ENCODE measurements around the gene MCOLN3.

Gene MCOLN3, protein sequence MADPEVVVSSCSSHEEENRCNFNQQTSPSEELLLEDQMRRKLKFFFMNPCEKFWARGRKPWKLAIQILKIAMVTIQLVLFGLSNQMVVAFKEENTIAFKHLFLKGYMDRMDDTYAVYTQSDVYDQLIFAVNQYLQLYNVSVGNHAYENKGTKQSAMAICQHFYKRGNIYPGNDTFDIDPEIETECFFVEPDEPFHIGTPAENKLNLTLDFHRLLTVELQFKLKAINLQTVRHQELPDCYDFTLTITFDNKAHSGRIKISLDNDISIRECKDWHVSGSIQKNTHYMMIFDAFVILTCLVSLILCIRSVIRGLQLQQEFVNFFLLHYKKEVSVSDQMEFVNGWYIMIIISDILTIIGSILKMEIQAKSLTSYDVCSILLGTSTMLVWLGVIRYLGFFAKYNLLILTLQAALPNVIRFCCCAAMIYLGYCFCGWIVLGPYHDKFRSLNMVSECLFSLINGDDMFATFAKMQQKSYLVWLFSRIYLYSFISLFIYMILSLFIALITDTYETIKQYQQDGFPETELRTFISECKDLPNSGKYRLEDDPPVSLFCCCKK

DNA sequence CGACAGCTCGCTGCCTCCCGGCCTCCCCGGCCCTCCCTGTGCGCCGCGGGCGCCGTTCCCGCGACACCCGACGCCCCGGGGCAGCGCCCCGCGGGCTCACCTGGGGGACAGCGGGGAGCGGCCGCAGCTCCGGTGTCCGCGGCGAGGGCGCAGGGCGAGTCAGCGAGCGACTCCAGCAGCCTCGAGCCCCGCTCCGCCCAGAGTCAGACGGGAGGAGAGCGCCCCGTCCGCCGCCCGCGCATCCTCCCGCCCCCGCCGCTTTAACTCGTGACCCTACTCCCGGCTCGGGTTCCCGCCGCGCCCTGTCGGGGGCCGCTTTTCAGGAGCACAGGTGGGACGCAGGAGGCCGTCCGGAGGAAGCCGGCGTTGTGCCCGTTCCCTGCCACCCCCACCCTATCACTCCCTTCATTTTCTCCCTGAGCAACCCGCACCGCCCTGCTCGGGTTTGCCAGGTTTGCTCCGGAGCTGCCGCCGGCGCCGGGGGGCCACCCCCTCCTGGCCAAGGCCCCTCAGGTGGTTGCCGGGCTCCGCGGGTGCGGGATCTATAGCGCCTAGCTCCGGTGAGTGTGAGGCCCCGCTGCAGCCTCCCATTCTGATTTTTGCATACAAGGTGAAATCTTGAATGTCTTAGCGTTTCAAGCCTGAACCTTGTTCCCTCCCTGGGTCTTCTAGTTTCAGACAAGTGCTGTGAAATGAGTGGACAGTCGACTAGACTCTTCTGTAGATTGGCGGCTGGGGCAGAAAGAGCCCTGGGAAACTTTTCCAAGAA is at the start of gene MCOLN3:
TSS of gene MCOLN3 (minus strand) at position 205 of the 769 bp plus-strand sequence. CDS start 3,140 bp downstream, outside the sequence.
- no peak for DNase-seq (ENCODE audit: low read depth)

DNA sequence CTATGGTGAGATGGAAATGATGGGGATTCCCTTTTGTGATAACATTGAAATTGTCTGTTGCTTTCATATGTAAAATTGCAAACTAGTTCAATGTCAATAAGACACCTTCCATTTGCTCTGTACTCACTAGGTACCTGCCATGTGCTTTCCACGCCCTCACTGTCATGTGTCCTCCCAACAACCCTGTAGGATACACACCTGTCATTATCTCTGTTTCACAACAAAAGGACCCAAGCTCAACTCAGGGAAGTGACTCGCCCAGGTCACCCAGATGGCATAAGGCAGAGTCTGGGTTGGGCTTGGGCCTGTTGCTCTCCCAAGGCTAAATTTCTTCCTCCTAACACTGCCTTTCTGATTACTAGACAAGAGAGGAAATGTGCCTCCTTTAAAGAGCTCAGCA is 45.3 kb upstream of the MCOLN3 start:
- no peak for DNase-seq (ENCODE audit: low read depth)

DNA sequence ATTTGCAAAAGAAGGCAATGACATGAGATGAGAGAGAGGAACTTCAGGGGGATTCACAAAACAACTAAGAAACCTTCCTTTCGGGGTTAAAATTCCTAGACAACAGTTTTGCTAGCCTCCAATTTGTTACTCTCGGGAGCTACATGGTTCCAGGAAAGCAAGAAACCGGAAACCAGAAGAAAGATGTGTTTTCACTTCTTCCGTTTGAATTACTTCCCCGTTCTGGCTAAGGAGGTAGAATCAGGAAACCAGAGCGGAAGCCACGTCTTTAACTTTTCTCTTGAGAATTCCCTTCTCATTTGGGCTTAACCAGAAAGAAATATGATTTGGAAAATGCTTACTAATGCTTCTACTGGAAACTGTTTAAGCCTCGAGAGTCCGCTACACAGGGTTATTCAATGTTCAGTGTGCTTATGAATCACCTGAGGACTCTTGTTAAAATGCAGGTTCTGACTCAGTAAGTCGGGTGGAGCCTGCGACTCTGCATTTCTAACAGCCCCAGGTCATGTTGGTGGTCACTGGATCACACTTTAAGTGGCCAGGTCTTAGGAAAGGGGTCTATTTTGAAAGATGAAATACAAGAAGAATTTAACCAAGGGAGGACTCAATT is 43.5 kb upstream of the MCOLN3 start:
- no peak for DNase-seq (ENCODE audit: low read depth)

DNA sequence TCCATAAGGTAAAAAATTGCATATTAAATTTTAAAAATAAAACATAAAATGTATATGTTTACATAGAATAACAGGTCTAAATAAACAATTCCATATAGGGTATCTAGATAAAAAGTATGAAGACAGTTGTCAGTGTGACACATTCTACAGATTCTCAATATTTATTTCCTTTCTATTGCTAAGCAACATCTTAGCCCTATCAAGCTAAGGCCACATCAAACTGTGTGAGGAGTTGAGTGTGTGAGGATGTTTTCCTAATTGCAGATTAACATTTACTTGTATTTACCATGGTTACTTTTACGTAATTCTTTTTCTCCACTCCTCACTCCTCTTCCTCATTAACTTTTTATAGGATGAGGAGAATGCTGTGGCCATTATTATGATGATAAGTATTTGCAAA is 41.9 kb upstream of the MCOLN3 start:
- DNase-seq (ENCODE audit: low read depth): no peak

DNA sequence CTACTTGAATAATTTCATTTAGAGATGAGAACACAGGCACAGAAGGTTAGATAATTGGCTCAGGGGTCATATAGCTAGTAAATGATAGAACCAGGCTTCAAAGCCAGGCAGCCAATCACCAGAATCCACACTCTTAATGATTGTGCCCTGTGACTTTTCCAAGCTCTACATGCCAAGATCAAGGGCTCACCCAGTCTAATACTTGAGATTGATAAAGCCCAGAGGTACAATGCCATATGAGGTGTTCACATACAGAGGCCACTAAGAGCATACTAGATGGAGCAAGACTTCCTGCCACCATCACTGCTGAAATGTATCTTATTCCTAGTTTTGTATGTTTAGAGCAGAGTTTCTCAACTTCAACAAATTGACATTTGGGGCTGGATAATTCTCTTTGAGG is 40.9 kb upstream of the MCOLN3 start:
- no peak for DNase-seq (ENCODE audit: low read depth)

DNA sequence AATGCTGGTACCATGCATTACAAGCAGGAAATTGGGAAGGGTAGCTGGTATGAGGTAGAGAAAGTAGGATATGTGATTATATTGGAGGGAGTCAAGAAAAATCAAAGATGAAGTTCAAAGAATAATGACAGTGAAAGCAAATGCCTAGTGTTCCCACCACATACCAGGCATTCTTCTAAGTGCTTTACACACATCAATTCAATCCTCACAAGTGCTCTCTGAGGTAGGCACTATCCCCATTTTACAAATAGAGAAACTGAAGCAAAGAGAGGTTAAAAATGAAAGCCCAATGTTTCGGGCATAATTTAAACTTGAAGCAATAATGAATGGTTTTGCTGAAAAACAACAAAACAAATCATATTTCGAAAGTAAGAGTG is 40.1 kb upstream of the MCOLN3 start:
- DNase-seq (ENCODE audit: low read depth): no peak

DNA sequence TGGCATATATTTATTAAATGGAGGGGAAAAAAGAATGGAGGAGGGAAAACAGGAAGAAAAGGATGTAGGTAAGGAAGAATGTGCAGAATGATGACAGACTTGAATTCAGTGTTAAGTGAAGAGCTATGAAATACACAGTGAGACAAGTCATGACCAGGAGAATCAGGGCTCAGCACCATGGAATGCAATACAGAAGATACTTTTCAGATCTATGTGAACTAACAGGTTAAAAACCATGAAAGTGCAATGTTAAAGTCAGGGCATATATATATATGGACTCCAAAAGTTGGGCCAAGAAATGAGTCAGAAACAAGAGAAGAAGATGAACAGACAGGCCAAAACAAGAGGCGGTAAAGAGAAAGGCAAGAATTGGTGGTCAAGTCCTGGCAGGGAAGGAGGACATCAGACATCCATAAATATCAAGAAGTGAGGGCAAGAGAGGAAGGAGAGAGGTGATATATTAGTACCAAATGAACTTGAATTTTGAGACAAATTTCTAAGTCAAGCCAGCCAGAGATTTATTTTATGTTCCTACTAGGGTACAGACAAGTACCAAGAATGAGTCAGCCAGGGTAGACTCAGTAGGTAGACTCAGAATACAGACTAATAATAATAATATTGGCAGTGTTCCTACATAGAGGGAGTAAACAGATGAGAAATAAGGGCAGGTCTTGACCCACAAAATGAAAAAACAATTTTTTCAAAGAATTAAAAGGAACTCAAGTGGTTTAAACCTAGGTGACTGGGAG is 39.5 kb upstream of the MCOLN3 start:
- no peak for DNase-seq (ENCODE audit: low read depth)

DNA sequence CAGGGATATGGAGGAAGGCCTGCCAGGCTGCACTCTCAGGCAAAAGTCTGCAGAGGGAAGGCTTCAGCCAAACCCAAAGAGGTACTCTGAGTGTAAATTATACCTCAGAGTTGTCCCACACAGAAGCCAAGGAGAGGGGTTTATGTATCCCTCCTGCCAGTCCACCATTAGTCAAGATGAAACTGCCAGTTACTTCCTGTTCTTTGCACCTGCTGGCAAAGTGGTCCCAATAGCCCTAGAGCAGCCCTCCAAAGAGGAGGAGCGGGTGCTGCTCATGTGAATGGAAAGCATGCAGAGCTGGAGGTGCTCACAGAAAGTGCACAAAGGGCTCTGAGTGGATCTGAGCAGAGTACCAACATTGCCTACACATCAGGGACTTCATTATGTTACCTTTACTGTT is 37.1 kb upstream of the MCOLN3 start:
- DNase-seq (ENCODE audit: low read depth): no peak

DNA sequence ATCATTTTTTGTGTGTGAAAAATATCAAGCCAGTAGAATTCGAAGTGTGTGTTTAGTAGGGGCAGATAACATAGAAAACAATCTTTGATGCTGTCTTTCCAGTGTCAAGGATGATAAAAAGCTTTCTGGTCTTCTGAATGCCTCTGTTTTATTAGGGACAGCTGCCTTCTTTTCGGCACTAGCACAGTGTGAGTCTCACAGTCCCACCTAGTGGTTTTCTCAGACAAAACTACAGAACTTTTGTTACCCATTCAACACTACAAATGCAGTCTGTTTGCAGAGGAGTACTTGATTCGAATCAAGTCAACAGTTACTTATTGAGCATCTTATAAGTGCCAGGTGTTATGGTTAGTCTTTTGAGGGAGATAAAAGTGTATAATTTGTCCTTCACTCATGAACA is 30.6 kb upstream of the MCOLN3 start:
- no peak for DNase-seq (ENCODE audit: low read depth)

DNA sequence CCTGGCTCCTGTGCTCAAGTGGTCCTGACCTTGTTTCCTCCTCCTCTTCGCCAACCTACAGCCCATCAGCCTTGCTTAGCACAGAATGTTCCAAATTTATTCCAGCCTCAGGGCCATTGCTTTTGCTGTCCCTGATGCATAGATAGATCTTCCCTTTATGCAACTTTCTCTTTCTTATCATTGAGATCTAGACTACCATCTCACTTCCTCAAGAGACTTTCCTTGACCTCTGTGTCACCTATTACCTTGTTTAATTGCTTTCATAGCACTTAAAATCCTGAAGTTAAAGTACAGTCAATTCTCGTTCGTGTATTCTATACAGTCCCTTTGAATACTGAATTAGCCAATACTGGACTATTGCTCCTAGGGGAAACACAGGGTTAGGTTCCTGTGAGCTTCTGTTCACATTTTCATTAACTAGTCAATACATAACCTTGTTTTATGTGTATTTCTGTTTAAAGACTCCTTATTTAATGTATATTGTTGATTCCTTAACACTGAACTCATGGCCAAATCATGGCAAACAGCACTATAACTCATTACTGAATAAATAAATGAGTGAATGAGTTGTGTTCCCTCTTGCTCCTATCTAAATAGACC is 26.2 kb upstream of the MCOLN3 start:
- no peak for DNase-seq (ENCODE audit: low read depth)

DNA sequence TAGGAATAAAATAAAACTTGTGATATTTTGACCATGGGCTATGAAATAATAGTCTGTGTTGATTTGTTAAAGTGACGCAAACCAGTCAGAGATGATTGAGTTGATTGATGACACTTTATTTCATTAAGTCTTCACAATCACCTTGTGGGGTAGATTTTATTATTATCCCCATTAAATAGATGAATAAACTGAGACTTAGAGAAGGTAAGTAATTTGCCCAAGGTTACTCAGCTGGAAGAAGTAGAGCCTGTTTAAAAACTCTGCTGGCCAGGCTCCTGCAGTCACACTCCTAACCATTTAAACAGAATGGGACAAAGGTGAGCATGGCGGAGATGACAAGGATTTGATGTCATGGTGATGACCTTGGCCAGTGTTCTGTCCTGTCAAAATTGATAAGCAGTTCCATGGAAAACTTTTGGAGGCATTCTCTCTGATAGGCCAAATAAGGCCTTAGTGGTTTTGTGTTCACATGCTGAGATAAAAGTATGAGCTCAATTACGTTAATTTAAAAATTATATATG is 22.7 kb upstream of the MCOLN3 start:
- DNase-seq (ENCODE audit: low read depth): no peak

DNA sequence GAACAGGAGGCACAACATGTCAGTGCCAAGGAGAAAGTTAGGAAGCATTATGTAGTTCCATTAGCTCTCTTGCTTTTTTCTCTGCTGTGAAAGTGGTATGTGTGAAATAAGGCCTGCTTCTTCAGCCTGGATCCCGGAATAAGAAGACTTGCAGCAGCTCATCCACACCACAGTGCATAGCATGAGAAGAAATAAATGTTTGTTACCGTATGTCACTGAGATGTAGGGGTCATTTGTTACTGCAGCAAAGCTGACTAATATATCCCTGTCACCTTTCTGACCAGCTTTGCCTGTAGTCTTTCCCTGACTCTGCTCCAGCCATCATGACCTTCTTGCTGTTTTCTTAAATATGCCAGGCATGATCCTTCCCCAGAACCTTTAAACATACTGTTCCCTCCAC is 20.5 kb upstream of the MCOLN3 start:
- no peak for DNase-seq (ENCODE audit: low read depth)

DNA sequence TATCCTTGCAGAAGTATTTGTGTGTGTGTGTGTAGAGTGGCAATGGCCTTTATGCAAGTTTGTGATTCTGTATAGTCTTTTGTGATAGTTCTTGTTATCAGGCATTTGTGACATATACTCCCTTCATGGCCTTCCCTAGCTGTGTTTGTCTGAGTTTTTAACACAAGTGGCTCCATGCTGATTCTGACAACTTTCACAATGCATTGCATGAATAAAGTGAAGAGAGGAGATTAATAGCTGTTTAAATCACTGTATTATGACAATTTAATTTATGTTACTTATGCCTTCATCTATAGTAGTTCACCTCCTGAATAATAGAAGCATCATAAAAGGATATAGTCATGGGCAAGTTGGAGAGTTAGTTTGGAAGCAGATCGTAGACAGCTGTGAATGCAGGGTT is 17.2 kb upstream of the MCOLN3 start:
- no peak for DNase-seq (ENCODE audit: low read depth)

DNA sequence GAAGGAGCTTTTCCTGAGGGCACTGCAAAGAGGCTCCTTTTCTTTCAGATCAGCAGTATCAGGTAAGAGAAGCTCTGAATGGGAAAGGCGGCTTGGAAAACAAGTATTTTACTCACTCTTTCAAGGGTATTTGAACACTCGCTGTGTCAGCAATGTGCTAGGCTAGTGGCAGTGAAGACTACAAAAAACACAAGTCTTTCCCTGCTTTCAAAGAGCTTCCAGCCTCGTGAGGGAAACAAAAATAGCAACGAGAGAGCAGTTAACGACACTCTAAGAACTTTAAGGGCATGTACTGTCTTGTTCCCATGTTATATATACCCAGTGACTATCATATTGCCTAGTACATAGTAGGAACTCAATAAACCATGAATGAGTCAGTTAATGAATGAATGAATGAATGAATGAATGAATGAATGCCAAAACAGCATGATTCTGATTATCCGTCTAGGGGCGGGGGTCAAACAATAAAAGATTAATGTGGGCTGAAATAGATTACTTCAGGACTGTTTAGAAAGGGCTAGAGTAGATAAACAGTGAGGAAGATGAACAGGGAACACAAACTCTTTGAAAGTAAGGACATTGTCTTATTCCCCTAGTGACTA is 14.2 kb upstream of the MCOLN3 start:
- DNase-seq (ENCODE audit: low read depth): no peak

DNA sequence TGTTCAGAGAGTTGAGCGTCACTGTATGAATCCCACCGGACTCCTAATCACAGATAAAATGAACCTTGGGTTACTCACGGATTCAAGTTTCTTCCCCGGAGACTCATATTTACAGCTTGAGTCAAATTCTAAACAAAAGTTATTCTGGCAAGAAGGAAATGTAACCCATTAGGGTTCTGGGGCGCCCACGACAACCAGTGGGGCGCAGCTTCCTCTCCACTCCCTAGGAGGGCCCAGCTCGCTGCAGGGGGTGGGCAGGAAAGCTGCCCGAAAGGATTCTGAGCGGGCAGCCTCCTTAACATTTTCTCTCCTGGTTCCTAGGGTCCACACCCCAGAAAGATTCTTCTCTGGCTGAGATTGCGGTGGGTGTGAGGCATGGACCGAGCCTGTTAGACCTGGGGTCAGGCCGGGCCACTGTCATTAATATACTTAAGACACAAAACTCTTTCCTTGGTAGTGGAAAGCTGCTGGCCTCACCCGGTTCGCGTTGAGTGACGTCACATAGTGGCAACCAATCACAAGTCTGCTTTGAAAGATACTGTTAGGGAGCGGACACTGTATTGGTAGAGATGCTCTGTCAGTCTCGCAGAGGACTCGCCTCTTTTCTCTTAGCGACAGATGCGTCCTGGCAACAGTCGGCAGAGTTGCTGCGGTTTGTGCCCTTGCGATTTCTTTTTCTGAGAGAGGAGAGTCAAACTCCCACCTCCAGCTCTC is 13.6 kb upstream of the MCOLN3 start:
- peak; percentile 14 for DNase-seq (ENCODE audit: low read depth)

DNA sequence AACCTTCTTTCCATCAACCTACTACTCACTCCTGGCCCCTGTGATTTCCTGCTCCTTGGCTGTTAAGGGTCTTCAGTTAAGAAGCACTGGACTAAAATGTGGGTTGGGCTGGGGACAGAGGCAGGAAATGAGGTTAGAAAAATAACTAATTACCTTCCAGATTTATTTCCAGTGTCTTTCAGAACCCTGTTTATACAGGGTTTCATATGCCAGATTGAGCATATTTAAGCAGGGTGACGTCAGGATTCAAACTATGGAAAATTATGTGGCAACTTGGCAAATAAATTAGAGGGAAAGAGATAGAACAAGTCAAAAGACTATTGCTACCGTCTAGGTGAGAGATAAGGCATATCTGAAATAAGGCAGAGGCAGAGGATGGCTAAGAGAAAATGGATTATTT is 11.7 kb upstream of the MCOLN3 start:
- no peak for DNase-seq (ENCODE audit: low read depth)

DNA sequence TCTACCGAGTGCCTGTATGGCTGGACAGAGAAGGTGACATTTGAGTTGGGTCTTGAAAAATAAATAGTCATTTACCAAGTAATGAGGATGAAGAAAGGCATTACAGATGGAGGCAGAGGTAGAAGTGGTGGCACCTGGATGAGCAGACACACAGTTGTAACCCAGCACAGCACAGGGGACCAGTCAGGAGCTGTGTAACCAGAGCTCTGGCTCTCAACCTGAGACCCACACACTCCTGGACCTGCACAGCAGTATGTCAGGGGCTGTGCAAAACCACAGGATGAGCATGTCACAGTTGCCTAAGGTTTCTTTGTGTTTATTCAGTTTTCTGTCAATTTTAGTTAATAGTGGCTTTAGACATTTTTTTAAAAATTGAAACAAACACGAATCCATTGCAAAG is 11.3 kb upstream of the MCOLN3 start:
- no peak for DNase-seq (ENCODE audit: low read depth)

DNA sequence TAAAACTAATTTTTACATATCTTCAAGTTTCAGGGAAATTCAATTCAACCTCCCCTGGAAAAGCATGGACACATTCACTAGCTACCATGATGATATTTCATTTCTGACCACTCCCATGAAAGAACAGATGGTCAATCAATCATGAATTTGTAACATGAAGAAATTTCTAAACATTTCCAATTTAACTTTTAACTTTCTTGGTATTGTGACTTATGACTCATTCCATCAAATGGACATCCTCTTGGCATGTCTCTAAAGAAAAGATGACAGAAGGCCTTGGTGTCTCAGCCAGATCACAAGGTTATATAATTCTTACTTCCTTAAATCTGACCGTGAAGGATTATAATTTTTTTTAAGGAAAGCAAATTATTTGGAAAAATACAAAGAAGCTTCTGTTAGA is 10.5 kb upstream of the MCOLN3 start:
- no peak for DNase-seq (ENCODE audit: low read depth)

DNA sequence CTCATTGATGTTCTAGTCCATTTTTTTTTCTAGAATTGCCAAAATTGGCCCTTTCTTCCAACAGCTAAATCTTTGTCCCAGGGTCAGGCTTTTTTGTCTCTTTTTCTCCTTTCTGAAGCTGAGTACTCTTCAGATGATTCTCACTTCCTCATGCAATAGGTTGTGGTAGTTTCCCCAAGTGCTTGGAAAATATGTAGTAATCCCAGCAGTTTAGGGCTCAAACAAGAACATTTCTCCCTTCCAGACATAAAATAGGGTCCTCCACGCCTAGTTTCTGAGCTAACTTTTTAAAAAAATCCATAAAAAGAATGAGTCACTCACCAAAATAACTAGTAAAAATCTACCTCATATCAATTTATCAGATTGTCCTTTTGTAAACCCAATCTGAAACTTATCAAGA is 10.0 kb upstream of the MCOLN3 start:
- DNase-seq (ENCODE audit: low read depth): no peak

DNA sequence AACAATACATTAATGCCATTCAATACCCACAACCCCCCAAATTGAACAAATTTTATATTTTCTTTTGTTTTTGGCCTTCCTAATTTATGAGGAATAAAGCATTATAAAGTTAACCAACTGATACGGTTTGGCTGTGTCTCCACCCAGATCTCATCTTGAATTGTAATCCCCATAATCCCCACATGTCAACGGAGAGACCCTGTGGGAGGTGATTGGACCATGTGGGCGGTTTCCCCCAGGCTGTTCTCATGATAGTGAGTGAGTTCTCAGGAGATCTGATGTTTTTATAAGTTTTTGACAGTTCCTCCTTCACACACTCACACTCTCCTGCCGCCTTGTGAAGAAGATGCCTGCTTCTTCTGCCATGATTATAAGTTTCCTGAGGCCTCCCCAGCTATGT is 6.4 kb upstream of the MCOLN3 start:
- DNase-seq (ENCODE audit: low read depth): no peak

Measured in CMK (cell line).